H1 (cell line): ENCODE results near the gene RAB44. TPM values are rescaled to one million over a fixed set of nuclear protein-coding genes. Genes with fewer than 3 reads are reported as not detected.

Experiments used
- CTCF ChIA-PET: fragments of 300-600 bp; sonication (Branson Sonifier 250); formaldehyde crosslinking; loops from one replicate; lab custom pipeline; 2021; ENCODE audit not compliant: partially characterized antibody; lab: Charles Lee
- POLR2A ChIA-PET: fragments of 300-600 bp; sonication (Branson Sonifier 250); formaldehyde crosslinking; loops from one replicate; lab custom pipeline; 2021; ENCODE audit warnings: inconsistent platforms; ENCODE audit not compliant: partially characterized antibody; lab: Charles Lee
- DNase-seq, 2 experiments: peaks; one replicate each; pipeline versions ENCODE4 v3.0.0 to v3.0.0-alpha.2; 2010 to 2022; ENCODE audit warnings: low spot score in 2 of 2, low read depth in 1 of 2, mixed read lengths in 1 of 2
- FAIRE-seq: peaks from 2 replicates; lab custom pipeline; 2011; peaks lifted over from hg19 to GRCh38; lab: Jason Lieb, UNC
- H2AFZ ChIP-seq: 2 replicates; pipeline ENCODE4 v1.8.1; 2012; ENCODE audit warnings: low read length, inconsistent platforms
- H2AK5ac ChIP-seq: 2 replicates; pipeline ENCODE4 v1.6.1; 2013; ENCODE audit warnings: low read depth, low read length
- H2BK120ac ChIP-seq: replicated peaks from 2 replicates; pipeline ENCODE3; 2013; ENCODE audit warnings: low read depth, low read length, inconsistent platforms
- H2BK12ac ChIP-seq: 2 replicates; pipeline ENCODE4 v1.6.1; 2013; ENCODE audit warnings: low read depth, low read length
- H2BK15ac ChIP-seq: 2 replicates; pipeline ENCODE4 v1.6.1; 2013; ENCODE audit warnings: low read length
- H2BK20ac ChIP-seq: 2 replicates; pipeline ENCODE4 v1.6.1; 2013; ENCODE audit warnings: low read length
- H2BK5ac ChIP-seq: 2 replicates; pipeline ENCODE4 v1.6.1; 2013; ENCODE audit warnings: low read depth, low read length
- H3K14ac ChIP-seq: 2 replicates; pipeline ENCODE4 v1.6.1; 2013; ENCODE audit warnings: inconsistent platforms; ENCODE audit not compliant: insufficient read length
- H3K18ac ChIP-seq: 2 replicates; pipeline ENCODE4 v1.6.1; 2013; ENCODE audit warnings: low read length; ENCODE audit errors: extremely low read depth
- H3K23ac ChIP-seq: 2 replicates; pipeline ENCODE4 v1.6.1; 2013; ENCODE audit warnings: inconsistent platforms; ENCODE audit not compliant: insufficient read length
- H3K23me2 ChIP-seq: 2 replicates; pipeline ENCODE4 v1.6.1; 2013; ENCODE audit warnings: low read depth, low read length
- H3K27ac ChIP-seq: 2 replicates; pipeline ENCODE4 v1.6.1; 2011; ENCODE audit warnings: low read depth, low read length, inconsistent platforms
- H3K27me3 ChIP-seq, 4 experiments: replicated peaks in 1 of 4; 1 replicate in 1 of 4; 2 replicates in 3 of 4; pipeline versions ENCODE4 v1.6.1 to v1.8.1; 2011 to 2013; ENCODE audit warnings: low read length in 3 of 4, mild to moderate bottlenecking in 3 of 4, inconsistent platforms in 2 of 4, mixed read lengths in 2 of 4, moderate library complexity in 1 of 4; ENCODE audit not compliant: control insufficient read depth in 3 of 4, insufficient read depth in 3 of 4; ENCODE audit errors: extremely low read depth in 1 of 4
- H3K36me3 ChIP-seq, 4 experiments: 2 replicates each; pipeline versions ENCODE4 v1.6.1 to v1.8.1; 2011 to 2013; ENCODE audit warnings: mild to moderate bottlenecking in 4 of 4, low read length in 3 of 4, moderate library complexity in 2 of 4, control low read depth in 1 of 4, inconsistent platforms in 1 of 4; ENCODE audit not compliant: insufficient read depth in 4 of 4, control insufficient read depth in 2 of 4
- H3K4ac ChIP-seq: replicated peaks from 2 replicates; pipeline ENCODE3; 2013; ENCODE audit warnings: low read length, low read depth, mixed read lengths, inconsistent platforms; ENCODE audit not compliant: insufficient read length
- H3K4me1 ChIP-seq, 4 experiments: replicated peaks in 1 of 4; 1 replicate in 1 of 4; 2 replicates in 3 of 4; pipeline versions ENCODE4 v1.6.1 to v1.8.1; 2011 to 2013; ENCODE audit warnings: low read length in 3 of 4, inconsistent platforms in 2 of 4, mixed read lengths in 1 of 4; ENCODE audit not compliant: insufficient read depth in 4 of 4, control insufficient read depth in 3 of 4
- H3K4me2 ChIP-seq, 2 experiments: 2 replicates each; pipeline versions ENCODE4 v1.6.1 to v1.8.1; 2011 to 2013; ENCODE audit warnings: low read depth in 2 of 2, low read length in 2 of 2, control low read depth in 1 of 2, inconsistent platforms in 1 of 2, mild to moderate bottlenecking in 1 of 2; ENCODE audit not compliant: insufficient read depth in 1 of 2
- H3K4me3 ChIP-seq, 4 experiments: fragments of 200-600, 300-600 bp in 1 of 4; sonication (generic), shearing (Covaris generic), sonication (Bioruptor Twin) in 1 of 4; 2 replicates each; pipeline versions ENCODE4 v1.5.1 to v1.8.1; 2011 to 2016; ENCODE audit warnings: low read length in 4 of 4, low read depth in 3 of 4, control low read depth in 2 of 4, inconsistent platforms in 2 of 4, mild to moderate bottlenecking in 2 of 4, mixed read lengths in 1 of 4, moderate library complexity in 1 of 4; ENCODE audit not compliant: insufficient read depth in 2 of 4; ENCODE audit errors: extremely low read depth in 1 of 4
- H3K56ac ChIP-seq: replicated peaks from 2 replicates; pipeline ENCODE3; 2013; ENCODE audit warnings: low read depth, mild to moderate bottlenecking, mixed read lengths, low read length, inconsistent platforms; ENCODE audit not compliant: insufficient read length
- H3K79me1 ChIP-seq: 2 replicates; pipeline ENCODE4 v1.6.1; 2013; ENCODE audit warnings: low read depth, low read length, control low read depth
- H3K79me2 ChIP-seq, 2 experiments: 2 replicates each; pipeline versions ENCODE4 v1.6.1 to v1.8.1; 2012 to 2013; ENCODE audit warnings: low read length in 2 of 2, mild to moderate bottlenecking in 2 of 2, inconsistent platforms in 1 of 2; ENCODE audit not compliant: insufficient read depth in 2 of 2, control insufficient read depth in 1 of 2
- H3K9ac ChIP-seq, 4 experiments: replicated peaks in 1 of 4; 1 replicate in 1 of 4; 2 replicates in 3 of 4; pipeline versions ENCODE4 v1.6.1 to v1.8.1; 2011 to 2013; ENCODE audit warnings: low read depth in 3 of 4, low read length in 3 of 4, control low read depth in 2 of 4, mild to moderate bottlenecking in 2 of 4, moderate library complexity in 2 of 4, inconsistent platforms in 1 of 4; ENCODE audit errors: extremely low read depth in 1 of 4
- H3K9me3 ChIP-seq, 2 experiments: 2 replicates each; pipeline versions ENCODE4 v1.6.1 to v1.8.1; 2012 to 2013; ENCODE audit warnings: mild to moderate bottlenecking in 2 of 2, moderate library complexity in 2 of 2, control low read depth in 1 of 2, inconsistent platforms in 1 of 2, low read depth in 1 of 2, low read length in 1 of 2, mixed read lengths in 1 of 2; ENCODE audit not compliant: insufficient read depth in 2 of 2
- H4K20me1 ChIP-seq, 2 experiments: replicated peaks in 1 of 2; 2 replicates each; pipeline versions ENCODE3 to v1.8.1; 2011 to 2013; ENCODE audit warnings: inconsistent platforms in 2 of 2, low read length in 2 of 2, mild to moderate bottlenecking in 1 of 2; ENCODE audit not compliant: insufficient read depth in 2 of 2, control insufficient read depth in 1 of 2
- H4K5ac ChIP-seq: 2 replicates; pipeline ENCODE4 v1.6.1; 2013; ENCODE audit warnings: low read length, low read depth, mixed read lengths, inconsistent platforms; ENCODE audit not compliant: insufficient read length
- H4K8ac ChIP-seq: 2 replicates; pipeline ENCODE4 v1.8.0; 2013; ENCODE audit warnings: mild to moderate bottlenecking, moderate library complexity, low read length, inconsistent platforms; ENCODE audit not compliant: insufficient read depth; ENCODE audit errors: extremely low read depth
- H4K91ac ChIP-seq: replicated peaks from 2 replicates; pipeline ENCODE3; 2013; ENCODE audit warnings: low read length, mixed read lengths, inconsistent platforms; ENCODE audit not compliant: insufficient read length
- CBX8 ChIP-seq: fragments of 300-800, 300-1000 bp; sonication (generic); IDR thresholded peaks from 2 replicates; pipeline ENCODE4 v1.7.1; 2016; ENCODE audit warnings: low read depth, low read length, borderline replicate concordance
- E2F6 ChIP-seq: IDR thresholded peaks from 2 replicates; pipeline ENCODE4 v1.6.1; 2012; ENCODE audit warnings: inconsistent platforms
- GABPA ChIP-seq: IDR thresholded peaks from 2 replicates; pipeline ENCODE4 v1.6.1; 2011; ENCODE audit warnings: mild to moderate bottlenecking, low read length, moderate library complexity, borderline replicate concordance; ENCODE audit not compliant: insufficient read depth
- HDAC2 ChIP-seq, 2 experiments: fragments of 300-600 bp in 1 of 2; sonication (generic) in 1 of 2; IDR thresholded peaks; 2 replicates each; pipeline ENCODE4 v1.6.1; 2011 to 2012; ENCODE audit warnings: low read depth in 2 of 2, low read length in 2 of 2, mild to moderate bottlenecking in 2 of 2, moderate library complexity in 2 of 2, borderline replicate concordance in 1 of 2, inconsistent platforms in 1 of 2
- POLR2A ChIP-seq, 2 experiments: IDR thresholded peaks; 1 replicate in 1 of 2; 2 replicates in 1 of 2; pipeline ENCODE4 v1.6.1; 2011; ENCODE audit warnings: low read depth in 2 of 2, low read length in 2 of 2, mild to moderate bottlenecking in 2 of 2; ENCODE audit errors: control extremely low read depth in 1 of 2
- SIN3A ChIP-seq, 2 experiments: IDR thresholded peaks in 1 of 2; conservative IDR thresholded peaks in 1 of 2; 2 replicates each; pipeline ENCODE4 v1.6.1; 2011 to 2012; ENCODE audit warnings: low read length in 2 of 2, improper control_type of control experiment in 1 of 2, low read depth in 1 of 2, mild to moderate bottlenecking in 1 of 2
- TBP ChIP-seq: IDR thresholded peaks from 2 replicates; pipeline ENCODE4 v1.6.1; 2011; ENCODE audit warnings: low read depth, low read length, improper control_type of control experiment
- USF2 ChIP-seq: IDR thresholded peaks from 2 replicates; pipeline ENCODE4 v1.6.1; 2011; ENCODE audit warnings: low read length, improper control_type of control experiment
- WGBS, 2 experiments: shearing (Covaris generic) in 1 of 2; methylation state at CpG; one replicate each; pipeline versions ENCODE4 v1.1.6 to v1.1.7; 2013 to 2015; ENCODE audit warnings: low lambda C conversion rate in 2 of 2, mixed read lengths in 2 of 2, inconsistent platforms in 1 of 2, low coverage in 1 of 2, missing lambda C conversion rate in 1 of 2; ENCODE audit not compliant: insufficient replicate concordance in 2 of 2, insufficient coverage in 1 of 2, insufficient read length in 1 of 2; ENCODE audit errors: extremely low coverage in 1 of 2, missing lambda C conversion rate in 1 of 2; 5-methylcytosine and 5-hydroxymethylcytosine counted together
- polyA plus RNA-seq, 7 experiments: library from polyadenylated mRNA; depleted of rRNA in 3 of 7; stranded (reverse) in 5 of 7; unstranded in 2 of 7; fragments of >200 nt in 5 of 7; fragments of 200-250 nt in 2 of 7; gene quantifications; 1 replicate in 5 of 7; 2 replicates in 1 of 7; 4 replicates in 1 of 7; pipeline versions ENCODE4 v1.2.1 to v1.2.3, GENCODE V29; 2011 to 2013; ENCODE audit warnings: missing spikeins in 2 of 7, mixed read lengths in 2 of 7
- total RNA-seq: library from RNA; stranded (reverse); fragmentation: NEBNext Ultra II Directional; extraction: Animal tissue kit (Norgen Biotek cat#: 25700); gene quantifications from 2 replicates; pipeline ENCODE4 v1.2.1, GENCODE V29; 2021

The RAB44 gene
- total and polyA plus RNA-seq, 2 of the 8 experiments (the other 6 are each of a cell fraction or from before 2014, with no cell fraction given) = 0.02 TPM; not detected in 1

- Histone ChIP-seq H3K79me1 (no peaks in the 10 kb centered on the region), H2BK120ac (no peak overlapping the region), H3K23ac (no peak overlapping the region), H3K79me2 (no peaks in the 10 kb centered on the region), H3K9me3 (0 out of 4 replicates have a peak, but pooled peaks cover 0 to 3% of the 10 kb centered on the region in 2 experiments), H3K23me2 (no peaks in the 10 kb centered on the region), H3K9ac (no peak overlapping the region), H2AK5ac (no peak overlapping the region), H3K4ac (no peak overlapping the region), H3K56ac (no peak overlapping the region), H2AFZ (no peak overlapping the region), H3K14ac (no peak overlapping the region), H2BK20ac (no peak overlapping the region), H4K20me1 (no peaks in the 10 kb centered on the region), H3K4me1 (peaks cover 0 to 2% (median 0%) of the 10 kb centered on the region in 4 experiments; a peak in 2 of 7 replicates), H2BK12ac (no peak overlapping the region), H4K91ac (no peak overlapping the region), H3K4me3 (no peak overlapping the region), H3K27me3 (no peaks in the 10 kb centered on the region; a peak in 1 of 7 replicates), H3K4me2 (no peak overlapping the region), H3K36me3 (no peaks in the 10 kb centered on the region), H4K5ac (no peak overlapping the region), H3K27ac (no peak overlapping the region), H2BK5ac (no peak overlapping the region), H2BK15ac (no peak overlapping the region), H4K8ac (no peak overlapping the region), H3K18ac (no peak overlapping the region)
- no peak for FAIRE-seq
- 78% methylated on average over 5 of the region's 6 CpGs; no CpG with 5 or more reads in 1 of the 2 experiments for WGBS, 2 experiments
- ChIA-PET POLR2A (interaction anchor here (1.0 to 1.5 kb wide), 3 partner anchors 142 to 153 kb away, joined by 3 to 4 read pairs (median 4); no protein-coding TSS in a partner anchor), CTCF (interaction anchor here (0.9 to 6.9 kb wide), 12 partner anchors 8 to 138 kb away, joined by 3 to 51 read pairs (median 5); no protein-coding TSS in a partner anchor)
- DNase-seq = no peak
- TF ChIP-seq E2F6 = no peak
- no peak for TF ChIP-seq SIN3A (conservative IDR thresholded peaks at IDR 0.05 in 1 of 2, IDR thresholded peaks at IDR 0.05 in 1 of 2; ENCODE audit: low read depth in 1 of 2, low read length in 2 of 2)
- TF ChIP-seq CBX8 = no peak
- TF ChIP-seq TBP = no peak
- TF ChIP-seq HDAC2 (IDR thresholded peaks at IDR 0.05; ENCODE audit: borderline replicate concordance in 1 of 2, low read depth in 2 of 2, low read length in 2 of 2) = no peak
- TF ChIP-seq GABPA = no peak
- no peak for TF ChIP-seq POLR2A (IDR thresholded peaks at IDR 0.05; ENCODE audit: control extremely low read depth in 1 of 2, low read depth in 2 of 2, low read length in 2 of 2)
- TF ChIP-seq USF2 = no peak
Observed at GRCh38 chr6:36752886-36753506, 55.4 kb downstream of the RAB44 start.
